Right cardiac atrium (tissue), 5 donors: ENCODE data around the gene MAPK8IP3. TPM values are rescaled to one million over a fixed set of nuclear protein-coding genes. Genes with fewer than 3 reads are reported as not detected.
A peak's percentile ranks its signal among the peaks of the same experiment; 100 is the strongest.

Source experiments
- ATAC-seq, 2 donors: fragments of 200-7000 bp; cut with Tn5 transposase; one replicate each; pipeline versions ENCODE4 v1.8.0 to v1.9.1; 2020; ENCODE audit warnings: moderate library complexity in 2 of 2, mild to moderate bottlenecking in 1 of 2
- DNase-seq, 3 donors: peaks; one replicate each; pipeline ENCODE4 v3.0.0-alpha.2; 2020
- H3K27ac ChIP-seq: one replicate; pipeline ENCODE4 v1.5.1; 2013; ENCODE audit warnings: mild to moderate bottlenecking, low read length, control low read depth, moderate library complexity
- H3K27me3 ChIP-seq: one replicate; pipeline ENCODE4 v1.6.1; 2013; ENCODE audit not compliant: control insufficient read depth, insufficient read depth
- H3K4me1 ChIP-seq: one replicate; pipeline ENCODE4 v1.6.1; 2013; ENCODE audit warnings: low read length; ENCODE audit not compliant: control insufficient read depth, insufficient read depth
- H3K4me3 ChIP-seq: one replicate; pipeline ENCODE4 v1.5.1; 2013; ENCODE audit warnings: low read length, control low read depth
- H3K9me3 ChIP-seq: one replicate; pipeline ENCODE4 v1.6.1; 2013; ENCODE audit warnings: low read length; ENCODE audit not compliant: control insufficient read depth
- WGBS: extraction: QIAGEN DNeasy Blood & Tissue Kit; methylation state at CpG from one replicate; pipeline ENCODE4 v1.1.7; 2013; 5-methylcytosine and 5-hydroxymethylcytosine counted together
- intact Hi-C, 4 donors: fragments of 100-400 bp; cut with DNase I; formaldehyde crosslinking; loops; one replicate each; pipeline versions ENCODE4 v1.11.0 to v1.14.0; 2022 to 2023
- polyA plus RNA-seq: library from polyadenylated mRNA; stranded (reverse); fragments of 200-250 nt; gene quantifications from one replicate; pipeline ENCODE4 v1.2.3, GENCODE V29; 2013
- total RNA-seq, 4 donors: library from RNA; stranded (reverse); fragmentation: NEBNext Ultra II Directional; extraction: Animal tissue kit (Norgen Biotek cat#: 25700); gene quantifications; one replicate each; pipeline ENCODE4 v1.2.1, GENCODE V29; 2021
- donor health status: healthy with polysubstance abuse.
- donor health status: DM: no; HTN: yes; CAD: no.
- donor health status: DM: no; HTN: no; CAD: no.
- donor health status: DM: no; HTN: yes; CAD: no; lungs with severe emphysema.
- donor health status: DM: yes; HTN: yes; CAD: no.

The MAPK8IP3 gene
- total and polyA plus RNA-seq, 5 donors = 69.3 to 87.6 (median 76.0) TPM

DNA sequence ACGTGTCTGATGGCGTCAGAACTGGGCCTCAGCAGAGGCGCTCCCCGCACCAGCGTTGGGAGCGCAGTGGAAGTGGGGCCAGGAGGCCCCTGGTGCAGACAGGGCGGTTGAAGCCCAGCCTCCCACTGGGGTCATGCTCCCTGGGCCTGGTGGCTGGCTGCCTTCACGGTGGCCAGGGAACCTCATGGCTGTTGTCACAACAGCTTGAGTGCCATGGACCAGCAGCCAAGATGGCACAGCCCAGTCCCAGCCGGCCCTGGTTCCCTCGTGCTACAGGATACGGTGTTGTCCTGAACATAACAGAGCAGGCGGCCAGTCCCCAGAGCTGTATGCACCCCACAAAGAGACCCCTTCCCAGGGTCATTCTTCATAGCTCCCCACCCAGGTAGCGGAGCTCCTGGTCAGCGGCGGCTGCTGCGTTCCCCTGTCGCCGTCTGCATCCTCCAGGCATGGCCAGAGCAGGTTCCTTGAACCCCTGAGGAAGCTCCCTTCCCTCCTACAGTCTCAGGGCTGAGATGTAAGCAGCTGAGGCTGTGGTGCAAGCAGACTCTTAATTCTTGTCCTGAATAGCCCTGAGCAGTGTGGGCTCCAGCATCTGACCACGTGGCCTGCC is 35.7 kb downstream of the MAPK8IP3 start:
- Histone ChIP-seq H3K4me1 (no peaks in the 10 kb centered on the region), H3K9me3 (no peaks in the 10 kb centered on the region), H3K27ac (no peak overlapping the region), H3K27me3 (no peaks in the 10 kb centered on the region), H3K4me3 (no peak overlapping the region)
- intact Hi-C loops = no loop called here
- WGBS = 89% methylated on average over 19 of the region's 19 CpGs
- ATAC-seq (peak; percentile 24), DNase-seq (peak in 1 of 3 donors; percentile 30)

GRCh38 chr16:1743376-1744337 is 37.7 kb downstream of the MAPK8IP3 start:
- peak in 1 of 2 donors; percentile 8 for ATAC-seq
- no peak overlapping the region for H3K4me3 ChIP-seq
- no peaks in the 10 kb centered on the region for H3K4me1 ChIP-seq
- no peaks in the 10 kb centered on the region for H3K27me3 ChIP-seq
- no peak overlapping the region for H3K27ac ChIP-seq
- DNase-seq = no peak
- intact Hi-C loops = no loop called here
- 90% methylated on average over 32 of the region's 32 CpGs for WGBS
- H3K9me3 ChIP-seq = no peaks in the 10 kb centered on the region

GRCh38 chr16:1744338-1744840 is 38.4 kb downstream of the MAPK8IP3 start:
- Histone ChIP-seq H3K27ac (no peak overlapping the region), H3K4me3 (no peak overlapping the region), H3K27me3 (no peaks in the 10 kb centered on the region), H3K4me1 (no peaks in the 10 kb centered on the region), H3K9me3 (no peaks in the 10 kb centered on the region)
- ATAC-seq = no peak
- intact Hi-C loops = no loop called here
- 90% methylated on average over 24 of the region's 24 CpGs for WGBS
- no peak for DNase-seq

GRCh38 chr16:1745181-1745899 is 39.3 kb downstream of the MAPK8IP3 start:
- intact Hi-C loops = no loop called here
- H3K4me1 ChIP-seq = no peaks in the 10 kb centered on the region
- no peaks in the 10 kb centered on the region for H3K27me3 ChIP-seq
- H3K4me3 ChIP-seq = no peak overlapping the region
- no peak overlapping the region for H3K27ac ChIP-seq
- DNase-seq (no peak), ATAC-seq (no peak)
- H3K9me3 ChIP-seq = no peaks in the 10 kb centered on the region
- 92% methylated on average over 25 of the region's 25 CpGs for WGBS

- no peaks in the 10 kb centered on the region for H3K27me3 ChIP-seq
- intact Hi-C loops = no loop called here
- no peak overlapping the region for H3K4me3 ChIP-seq
- ATAC-seq (no peak), DNase-seq (no peak)
- no peak overlapping the region for H3K27ac ChIP-seq
- 92% methylated on average over 29 of the region's 29 CpGs for WGBS
- no peaks in the 10 kb centered on the region for H3K4me1 ChIP-seq
- no peaks in the 10 kb centered on the region for H3K9me3 ChIP-seq
These were observed 40.1 kb downstream of the MAPK8IP3 start for GRCh38 chr16:1745900-1746692.

DNA sequence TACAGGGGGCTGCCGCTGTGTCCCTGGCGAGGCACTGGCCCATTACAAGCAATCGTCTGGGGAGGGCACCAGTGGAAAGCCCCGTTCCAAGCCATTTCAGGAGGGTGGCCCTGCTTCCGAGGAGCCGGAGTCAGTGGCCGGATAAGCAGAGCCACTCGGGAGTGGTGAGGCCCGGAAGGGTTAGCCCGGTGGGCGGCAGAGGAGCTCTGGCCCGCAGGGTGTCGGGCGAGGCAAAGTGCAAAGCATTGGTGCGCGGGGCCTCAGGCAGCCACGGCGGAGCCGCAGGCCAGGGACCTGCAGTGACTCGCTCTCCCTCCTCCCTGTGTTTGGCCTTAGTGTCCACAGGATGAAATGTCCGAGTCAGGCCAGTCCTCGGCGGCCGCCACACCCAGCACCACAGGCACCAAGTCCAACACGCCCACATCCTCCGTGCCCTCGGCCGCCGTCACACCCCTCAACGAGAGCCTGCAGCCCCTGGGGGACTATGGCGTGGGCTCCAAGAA is 40.7 kb downstream of the MAPK8IP3 start:
- no peak overlapping the region for H3K4me3 ChIP-seq
- H3K4me1 ChIP-seq = no peaks in the 10 kb centered on the region
- intact Hi-C loops = no loop called here
- no peaks in the 10 kb centered on the region for H3K9me3 ChIP-seq
- 94% methylated on average over 31 of the region's 31 CpGs for WGBS
- no peak for ATAC-seq
- H3K27me3 ChIP-seq = no peaks in the 10 kb centered on the region
- DNase-seq = no peak
- no peak overlapping the region for H3K27ac ChIP-seq

DNA sequence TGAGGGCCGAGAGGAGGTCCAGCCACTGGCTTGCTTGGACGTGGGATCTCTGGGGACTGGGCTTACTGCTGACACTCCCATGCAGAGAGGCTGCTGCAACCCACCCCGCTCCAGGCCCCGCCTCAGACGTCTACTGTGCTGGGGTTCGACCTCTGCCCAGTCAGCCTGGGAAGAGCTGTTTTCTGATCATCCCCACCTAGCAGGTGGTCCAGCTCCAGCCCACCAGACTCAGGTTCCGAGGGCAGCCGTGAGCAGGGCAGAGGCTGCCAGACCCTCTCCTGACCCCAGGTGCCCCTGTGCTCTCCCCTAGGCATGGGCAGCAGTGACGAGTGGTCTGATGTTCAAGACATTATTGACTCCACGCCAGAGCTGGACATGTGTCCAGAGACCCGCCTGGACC is 41.9 kb downstream of the MAPK8IP3 start:
- Histone ChIP-seq H3K27ac (no peak overlapping the region), H3K4me3 (no peak overlapping the region), H3K27me3 (no peaks in the 10 kb centered on the region), H3K4me1 (no peaks in the 10 kb centered on the region), H3K9me3 (no peaks in the 10 kb centered on the region)
- no peak for ATAC-seq
- intact Hi-C loops = no loop called here
- WGBS = 87% methylated on average over 11 of the region's 11 CpGs
- no peak for DNase-seq

- Histone ChIP-seq H3K27me3 (no peaks in the 10 kb centered on the region), H3K27ac (no peak overlapping the region), H3K4me3 (no peak overlapping the region), H3K9me3 (no peaks in the 10 kb centered on the region), H3K4me1 (no peaks in the 10 kb centered on the region)
- DNase-seq = no peak
- ATAC-seq = no peak
- intact Hi-C loops = no loop called here
- 97% methylated on average over 29 of the region's 29 CpGs for WGBS
These were observed 43.4 kb downstream of the MAPK8IP3 start for GRCh38 chr16:1749152-1750117.

- Histone ChIP-seq H3K4me3 (no peak overlapping the region), H3K9me3 (no peaks in the 10 kb centered on the region), H3K27ac (no peak overlapping the region), H3K4me1 (no peaks in the 10 kb centered on the region), H3K27me3 (no peaks in the 10 kb centered on the region)
- intact Hi-C loops = no loop called here
- no peak for DNase-seq
- no peak for ATAC-seq
- WGBS = 95% methylated on average over 16 of the region's 16 CpGs
These were observed 46.0 kb downstream of the MAPK8IP3 start for GRCh38 chr16:1751946-1752345.
